VCaP (cell line): ENCODE measurements around the gene TFPI.

Source experiments
- H3K27ac ChIP-seq: fragments of 450-650 bp; 2 replicates; pipeline ENCODE4 v1.5.1; 2017
- CTCF ChIP-seq: fragments of 450-650 bp; conservative IDR thresholded peaks from 2 replicates; pipeline ENCODE4 v1.5.1; 2017; ENCODE audit warnings: mild to moderate bottlenecking, moderate library complexity

Gene TFPI

GRCh38 chr2:187552381-187552780 lies 1.9 kb downstream of the TFPI start:
- TF ChIP-seq CTCF, result no peak
- no peak overlapping the region for H3K27ac ChIP-seq

- peak overlapping the region; percentile 78 for H3K27ac ChIP-seq
These were observed 3.4 kb downstream of the TFPI start for GRCh38 chr2:187550857-187551256.

GRCh38 chr2:187549951-187550555 lies 4.2 kb downstream of the TFPI start:
- peak overlapping the region; percentile 78 for H3K27ac ChIP-seq

More at GRCh38 chr2:187550857-187551256, 3.4 kb downstream of the TFPI start:
- no peak for TF ChIP-seq CTCF

GRCh38 chr2:187549193-187549592 lies 5.0 kb downstream of the TFPI start:
- TF ChIP-seq CTCF, result no peak
- peak overlapping the region; percentile 78 for H3K27ac ChIP-seq

More at GRCh38 chr2:187549951-187550555, 4.2 kb downstream of the TFPI start:
- TF ChIP-seq CTCF, result no peak

- peak overlapping the region; percentile 78 for H3K27ac ChIP-seq
- TF ChIP-seq CTCF, result no peak
These were observed 5.6 kb downstream of the TFPI start for GRCh38 chr2:187548656-187549055.

- no peak for TF ChIP-seq CTCF
- no peak overlapping the region for H3K27ac ChIP-seq
These were observed 6.8 kb downstream of the TFPI start for GRCh38 chr2:187547353-187547979.

GRCh38 chr2:187546762-187547333 lies 7.4 kb downstream of the TFPI start:
- TF ChIP-seq CTCF, result no peak
- no peak overlapping the region for H3K27ac ChIP-seq
